Body of pancreas (tissue), 4 donors: Measurements from ENCODE around the gene EPHB1.

Experiments
- POLR2A ChIP-seq, 3 donors: fragments of 450-650 bp; IDR thresholded peaks; one replicate each; pipeline ENCODE4 v1.6.1; 2016; ENCODE audit warnings: antibody characterized with exemption in 3 of 3, mild to moderate bottlenecking in 2 of 3
- TF ChIP-seq, protein P1 (sequence below), 7 experiments: fragments of 450-650 bp in 4 of 7; fragments of 200-600 bp in 3 of 7; sonication (generic) in 3 of 7; IDR thresholded peaks; one replicate each; pipeline ENCODE4 v1.5.1; 2016 to 2019; ENCODE audit warnings: antibody characterized with exemption in 7 of 7

DNA sequence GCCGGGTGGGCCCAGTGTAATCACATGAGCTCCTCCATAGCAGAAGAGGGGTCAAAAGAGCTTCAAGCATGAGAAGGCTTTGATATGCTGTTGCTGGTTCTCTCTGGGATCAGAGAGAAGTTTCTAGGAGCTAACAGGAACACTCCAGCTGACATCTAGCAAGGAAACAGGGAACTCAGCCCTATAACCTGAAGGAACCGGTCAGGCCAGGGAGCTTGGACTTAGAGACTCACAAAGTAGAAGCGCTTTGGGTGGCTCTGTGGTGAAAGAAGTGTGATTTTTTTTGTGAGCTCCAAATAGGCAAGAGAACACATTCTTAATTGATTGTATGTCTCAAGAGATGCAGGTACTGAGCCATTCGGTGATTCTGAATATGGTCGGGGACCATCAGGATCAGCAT lies 26.2 kb upstream of the EPHB1 start:
- TF ChIP-seq, protein P1, sequence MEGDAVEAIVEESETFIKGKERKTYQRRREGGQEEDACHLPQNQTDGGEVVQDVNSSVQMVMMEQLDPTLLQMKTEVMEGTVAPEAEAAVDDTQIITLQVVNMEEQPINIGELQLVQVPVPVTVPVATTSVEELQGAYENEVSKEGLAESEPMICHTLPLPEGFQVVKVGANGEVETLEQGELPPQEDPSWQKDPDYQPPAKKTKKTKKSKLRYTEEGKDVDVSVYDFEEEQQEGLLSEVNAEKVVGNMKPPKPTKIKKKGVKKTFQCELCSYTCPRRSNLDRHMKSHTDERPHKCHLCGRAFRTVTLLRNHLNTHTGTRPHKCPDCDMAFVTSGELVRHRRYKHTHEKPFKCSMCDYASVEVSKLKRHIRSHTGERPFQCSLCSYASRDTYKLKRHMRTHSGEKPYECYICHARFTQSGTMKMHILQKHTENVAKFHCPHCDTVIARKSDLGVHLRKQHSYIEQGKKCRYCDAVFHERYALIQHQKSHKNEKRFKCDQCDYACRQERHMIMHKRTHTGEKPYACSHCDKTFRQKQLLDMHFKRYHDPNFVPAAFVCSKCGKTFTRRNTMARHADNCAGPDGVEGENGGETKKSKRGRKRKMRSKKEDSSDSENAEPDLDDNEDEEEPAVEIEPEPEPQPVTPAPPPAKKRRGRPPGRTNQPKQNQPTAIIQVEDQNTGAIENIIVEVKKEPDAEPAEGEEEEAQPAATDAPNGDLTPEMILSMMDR (IDR thresholded peaks at IDR 0.05): no peak
- no peak for TF ChIP-seq POLR2A (IDR thresholded peaks at IDR 0.05)
